Ovary (tissue), 9 donors: Measurements from ENCODE around the gene POC1A. TPM values are rescaled to one million over a fixed set of nuclear protein-coding genes. Genes with fewer than 3 reads are reported as not detected.

Experiments
- DNase-seq, 5 donors: peaks; one replicate each; pipeline ENCODE4 v3.0.0-alpha.2; 2019 to 2020
- H3K27ac ChIP-seq, 2 donors: fragments of 200-600 bp; one replicate each; pipeline versions ENCODE4 v1.5.1 to v1.8.0; 2019 to 2022
- H3K27me3 ChIP-seq: fragments of 200-600 bp; one replicate; pipeline ENCODE4 v1.8.0; 2022
- H3K36me3 ChIP-seq: fragments of 200-600 bp; sonication (generic); one replicate; pipeline ENCODE4 v1.5.1; 2019
- H3K4me1 ChIP-seq: one replicate; pipeline ENCODE4 v1.8.1; 2013; ENCODE audit warnings: mild to moderate bottlenecking, moderate library complexity; ENCODE audit not compliant: insufficient read depth
- H3K4me3 ChIP-seq: fragments of 200-600 bp; sonication (generic); one replicate; pipeline ENCODE4 v1.5.1; 2017
- H3K9me3 ChIP-seq, 2 donors: fragments of 200-600 bp in 1 of 2; sonication (generic) in 1 of 2; one replicate each; pipeline versions ENCODE4 v1.5.1 to v1.8.1; 2013 to 2019; ENCODE audit warnings: mild to moderate bottlenecking in 1 of 2, moderate library complexity in 1 of 2
- EP300 ChIP-seq: sonication (generic); formaldehyde crosslinking; IDR thresholded peaks from one replicate; pipeline ENCODE4 v1.6.1; 2017; ENCODE audit warnings: antibody characterized with exemption
- POLR2A ChIP-seq: fragments of 450-650 bp; IDR thresholded peaks from one replicate; pipeline ENCODE4 v1.6.1; 2017; ENCODE audit warnings: antibody characterized with exemption, mild to moderate bottlenecking, moderate library complexity
- WGBS, 3 donors: extraction: QIAGEN DNeasy Blood & Tissue Kit in 1 of 3; methylation state at CpG; one replicate each; pipeline versions ENCODE4 v1.1.5 to v1.1.7; 2013 to 2017; 5-methylcytosine and 5-hydroxymethylcytosine counted together
- intact Hi-C, 4 donors: fragments of 100-400 bp; cut with DNase I; formaldehyde crosslinking; loops; one replicate each; pipeline versions ENCODE4 v1.11.0 to v1.15.1; 2022 to 2023
- polyA plus RNA-seq, 2 donors: library from polyadenylated mRNA; stranded (reverse); fragments of 200-250 nt in 1 of 2; fragments of 350-450 nt in 1 of 2; fragmentation: Illumina TruSeq in 1 of 2; extraction: RNeasy Lipid Tissue Mini Kit (QIAGEN cat#74804) in 1 of 2; gene quantifications; one replicate each; pipeline ENCODE4 v1.2.3, GENCODE V29; 2013 to 2014
- total RNA-seq, 7 donors: library from RNA; depleted of rRNA in 2 of 7; stranded (reverse); fragments of >200 nt in 2 of 7; fragmentation: NEBNext Ultra II Directional in 3 of 7; extraction: Animal tissue kit (Norgen Biotek cat#: 25700) in 3 of 7; gene quantifications; one replicate each; pipeline versions ENCODE4 v1.1.0 to v1.2.4, GENCODE V29; 2016 to 2023
- TF ChIP-seq, protein P1 (sequence below), 3 donors: fragments of 450-650 bp in 2 of 3; fragments of 200-600 bp in 1 of 3; IDR thresholded peaks; one replicate each; pipeline versions ENCODE4 v1.5.1 to v1.8.0; 2016 to 2022; ENCODE audit warnings: antibody characterized with exemption in 3 of 3, mild to moderate bottlenecking in 1 of 3
- donor health status: DM: no; HTN: no; CAD: no; lungs with moderate emphysema.
- donor health status: DM: no; HTN: no; CAD: no.
- donor health status: Bipolar disorder and iron deficiency.
- donor health status: DM: yes; HTN: yes; CAD: no.
- donor health status: DM: no; HTN: no; CAD: no.
- donor health status: DM: yes; HTN: yes; CAD: no.

The POC1A gene
- total and polyA plus RNA-seq, 9 donors, result 0.53 to 1.8 (median 1.3) TPM

DNA sequence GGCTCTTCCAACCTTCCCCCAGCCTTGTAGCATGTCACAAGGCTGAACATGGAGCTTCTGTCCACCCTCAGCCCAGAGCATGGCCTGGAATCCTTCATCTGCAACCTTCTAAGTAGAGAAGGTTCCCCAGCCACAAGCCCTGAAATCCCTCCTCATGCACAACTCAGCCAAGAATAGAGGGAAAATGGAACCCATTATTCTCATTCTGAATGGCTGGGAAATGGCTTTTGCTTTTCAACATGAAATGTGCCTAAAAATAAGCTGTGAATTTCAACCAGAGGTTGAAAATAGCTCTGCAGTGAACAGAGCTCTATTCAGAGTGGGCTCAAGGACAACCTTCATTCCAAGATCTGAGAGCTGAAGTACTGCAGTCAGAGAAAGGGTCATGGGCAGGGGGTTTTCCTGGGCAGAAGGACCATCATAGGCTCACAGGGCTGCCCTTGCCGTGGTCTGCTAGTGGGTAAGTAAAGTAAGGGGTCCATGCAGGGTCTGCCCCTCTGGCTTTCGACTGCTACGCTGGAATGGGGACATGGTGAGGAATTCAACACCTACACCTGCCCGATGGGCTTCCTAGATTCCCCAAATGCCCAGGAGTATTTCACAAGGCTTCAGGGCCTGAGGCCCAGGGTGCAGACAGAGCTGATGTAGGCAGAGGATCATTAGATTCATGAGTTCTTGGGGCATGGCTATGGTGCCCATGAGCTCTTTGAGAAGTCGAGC, 35.9 kb downstream of the POC1A start:
- intact Hi-C loops, result no loop called here
- H3K27ac ChIP-seq, result no peak overlapping the region

DNA sequence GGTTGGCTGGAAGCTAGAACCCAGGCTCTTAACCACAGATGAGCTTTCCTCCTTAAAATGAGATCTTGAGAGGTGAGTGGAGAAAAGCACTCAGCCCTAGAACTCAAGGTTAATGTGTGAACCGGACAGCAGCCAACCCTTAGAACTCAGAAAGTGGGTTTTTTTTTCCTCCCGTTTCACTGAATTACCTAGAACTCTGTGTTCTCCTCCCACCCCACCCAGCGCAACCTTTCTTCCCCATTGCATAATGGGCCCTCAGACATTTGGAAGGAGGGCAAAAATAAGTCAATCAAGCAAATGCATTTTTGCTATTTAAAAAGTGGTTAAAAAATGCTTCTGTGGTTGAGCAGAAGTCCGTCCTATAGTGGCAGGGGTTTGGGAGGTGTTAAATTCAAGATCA, 36.7 kb downstream of the POC1A start:
- 86 to 91% (median 91%) methylated on average over 4 of the region's 4 CpGs for WGBS, 3 donors

More for the DNA sequence above, 35.9 kb downstream of the POC1A start:
- TF ChIP-seq, protein P1, sequence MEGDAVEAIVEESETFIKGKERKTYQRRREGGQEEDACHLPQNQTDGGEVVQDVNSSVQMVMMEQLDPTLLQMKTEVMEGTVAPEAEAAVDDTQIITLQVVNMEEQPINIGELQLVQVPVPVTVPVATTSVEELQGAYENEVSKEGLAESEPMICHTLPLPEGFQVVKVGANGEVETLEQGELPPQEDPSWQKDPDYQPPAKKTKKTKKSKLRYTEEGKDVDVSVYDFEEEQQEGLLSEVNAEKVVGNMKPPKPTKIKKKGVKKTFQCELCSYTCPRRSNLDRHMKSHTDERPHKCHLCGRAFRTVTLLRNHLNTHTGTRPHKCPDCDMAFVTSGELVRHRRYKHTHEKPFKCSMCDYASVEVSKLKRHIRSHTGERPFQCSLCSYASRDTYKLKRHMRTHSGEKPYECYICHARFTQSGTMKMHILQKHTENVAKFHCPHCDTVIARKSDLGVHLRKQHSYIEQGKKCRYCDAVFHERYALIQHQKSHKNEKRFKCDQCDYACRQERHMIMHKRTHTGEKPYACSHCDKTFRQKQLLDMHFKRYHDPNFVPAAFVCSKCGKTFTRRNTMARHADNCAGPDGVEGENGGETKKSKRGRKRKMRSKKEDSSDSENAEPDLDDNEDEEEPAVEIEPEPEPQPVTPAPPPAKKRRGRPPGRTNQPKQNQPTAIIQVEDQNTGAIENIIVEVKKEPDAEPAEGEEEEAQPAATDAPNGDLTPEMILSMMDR (IDR thresholded peaks at IDR 0.05), result no peak
- no peak for TF ChIP-seq POLR2A
- TF ChIP-seq EP300, result no peak
- Histone ChIP-seq H3K36me3 (no peaks in the 10 kb centered on the region), H3K27me3 (no peaks in the 10 kb centered on the region), H3K9me3 (no peaks in the 10 kb centered on the region), H3K4me1 (peaks cover 1% of the 10 kb centered on the region), H3K4me3 (no peak overlapping the region)
- WGBS, 3 donors, result 90 to 100% (median 94%) methylated on average over 5 of the region's 5 CpGs
- no peak for DNase-seq

DNA sequence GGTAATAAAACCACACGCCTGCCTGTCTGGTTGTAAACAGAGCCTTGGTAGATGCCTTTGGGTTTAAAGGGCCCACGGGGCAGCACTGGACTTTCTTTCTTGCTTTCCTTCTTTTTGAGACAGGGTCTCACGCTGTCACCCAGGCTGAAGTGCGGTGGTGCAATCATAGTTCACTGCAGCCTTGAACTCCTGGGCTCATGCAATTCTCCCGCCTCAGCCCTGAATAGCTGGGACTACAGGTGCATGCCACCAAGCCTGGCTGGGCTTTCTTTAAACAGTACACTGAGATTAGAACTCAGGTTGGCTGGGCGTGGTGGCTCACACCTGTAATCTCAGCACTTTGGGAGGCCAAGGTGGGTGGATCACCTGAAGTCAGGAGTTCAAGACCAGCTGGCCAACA, 42.2 kb downstream of the POC1A start:
- intact Hi-C loops, result no loop called here
- Histone ChIP-seq H3K4me3 (no peak overlapping the region), H3K4me1 (peaks cover 3% of the 10 kb centered on the region), H3K27me3 (no peaks in the 10 kb centered on the region), H3K9me3 (no peaks in the 10 kb centered on the region), H3K27ac (no peak overlapping the region), H3K36me3 (no peaks in the 10 kb centered on the region)
- WGBS, 3 donors, result 92 to 97% (median 94%) methylated on average over 6 of the region's 6 CpGs
- TF ChIP-seq EP300, result no peak
- TF ChIP-seq, protein P1 (IDR thresholded peaks at IDR 0.05), result no peak
- no peak for DNase-seq

More for the DNA sequence above, 36.7 kb downstream of the POC1A start:
- no peaks in the 10 kb centered on the region for H3K36me3 ChIP-seq
- H3K4me3 ChIP-seq, result no peak overlapping the region
- H3K27ac ChIP-seq, result no peak overlapping the region
- no peaks in the 10 kb centered on the region for H3K27me3 ChIP-seq
- peaks cover 1% of the 10 kb centered on the region for H3K4me1 ChIP-seq
- H3K9me3 ChIP-seq, result no peaks in the 10 kb centered on the region
- DNase-seq, result no peak
- intact Hi-C loops, result no loop called here
- no peak for TF ChIP-seq EP300
- TF ChIP-seq, protein P1 (IDR thresholded peaks at IDR 0.05), result no peak
- TF ChIP-seq POLR2A, result no peak

DNA sequence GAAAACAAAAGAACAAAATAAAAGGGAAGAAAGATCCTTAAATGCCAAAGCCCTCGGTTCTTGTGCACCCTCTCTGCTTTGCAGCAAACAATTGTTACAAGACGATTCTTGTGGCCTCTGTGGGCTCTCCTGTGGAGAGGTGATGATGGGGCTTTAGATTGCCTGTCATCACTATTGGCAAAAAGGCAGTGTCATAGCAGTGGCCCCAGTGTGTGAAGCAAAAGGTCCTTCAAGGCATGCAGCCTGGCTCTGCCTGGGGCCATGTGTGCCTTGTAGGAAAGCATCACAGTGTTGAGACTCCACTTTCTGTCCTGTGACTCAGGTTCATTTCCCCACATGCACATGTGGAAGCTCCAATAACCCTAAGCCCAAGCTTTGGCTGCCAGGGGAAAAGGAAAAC, 43.7 kb downstream of the POC1A start:
- peaks cover 3% of the 10 kb centered on the region for H3K4me1 ChIP-seq
- no peak overlapping the region for H3K27ac ChIP-seq
- TF ChIP-seq EP300, result no peak
- TF ChIP-seq POLR2A, result no peak
- TF ChIP-seq, protein P1 (IDR thresholded peaks at IDR 0.05), result no peak
- no peaks in the 10 kb centered on the region for H3K36me3 ChIP-seq
- no peak overlapping the region for H3K4me3 ChIP-seq
- intact Hi-C loops, result no loop called here
- H3K27me3 ChIP-seq, result no peaks in the 10 kb centered on the region
- no peak for DNase-seq
- WGBS, 3 donors, result 86 to 97% (median 89%) methylated on average over 2 of the region's 2 CpGs
- no peaks in the 10 kb centered on the region for H3K9me3 ChIP-seq
